ENCODE data around the gene IL1R2. TPM values are rescaled to one million over a fixed set of nuclear protein-coding genes. Genes with fewer than 3 reads are reported as not detected.
A peak's percentile ranks its signal among the peaks of the same experiment; 100 is the strongest.

IL1R2 gene
- total and polyA plus RNA-seq, 2 of the 8 experiments (the other 6 are each of a cell fraction or from before 2014, with no cell fraction given), result 0.06 TPM; not detected in 1

GRCh38 chr2:102063941-102064678, 72.3 kb downstream of the IL1R2 start:
- Histone ChIP-seq H3K36me3 (ENCODE audit: control insufficient read depth in 2 of 4, insufficient read depth in 4 of 4, low read length in 3 of 4) (no peaks in the 10 kb centered on the region), H3K4me1 (replicated peaks in 1 of 4; ENCODE audit: control insufficient read depth in 3 of 4, insufficient read depth in 4 of 4, low read length in 3 of 4) (no peaks in the 10 kb centered on the region), H4K20me1 (replicated peaks in 1 of 2; ENCODE audit: control insufficient read depth in 1 of 2, insufficient read depth in 2 of 2, low read length in 2 of 2) (no peaks in the 10 kb centered on the region), H3K27ac (ENCODE audit: low read depth, low read length) (no peak overlapping the region), H3K23me2 (ENCODE audit: low read depth, low read length) (no peaks in the 10 kb centered on the region), H3K79me1 (ENCODE audit: low read depth, low read length) (no peaks in the 10 kb centered on the region), H3K4me3 (ENCODE audit: extremely low read depth in 1 of 4, insufficient read depth in 2 of 4, low read depth in 3 of 4, low read length in 4 of 4) (no peak overlapping the region), H4K5ac (ENCODE audit: insufficient read length, low read depth, low read length) (no peak overlapping the region), H2BK15ac (ENCODE audit: low read length) (no peak overlapping the region), H4K8ac (ENCODE audit: extremely low read depth, insufficient read depth, low read length) (no peak overlapping the region), H2BK5ac (ENCODE audit: low read depth, low read length) (no peak overlapping the region), H3K14ac (ENCODE audit: insufficient read length) (no peak overlapping the region), H3K4me2 (ENCODE audit: insufficient read depth in 1 of 2, low read depth in 2 of 2, low read length in 2 of 2) (no peak overlapping the region), H2AFZ (ENCODE audit: low read length) (peak overlapping the region; percentile 67; the same call in 1 of the 2 replicates), H3K9ac (replicated peaks in 1 of 4; ENCODE audit: extremely low read depth in 1 of 4, low read depth in 3 of 4, low read length in 3 of 4) (no peak overlapping the region), H2BK120ac (replicated peaks; ENCODE audit: low read depth, low read length) (no peak overlapping the region), H3K79me2 (ENCODE audit: control insufficient read depth in 1 of 2, insufficient read depth in 2 of 2, low read length in 2 of 2) (no peaks in the 10 kb centered on the region), H2BK20ac (ENCODE audit: low read length) (no peak overlapping the region), H2AK5ac (ENCODE audit: low read depth, low read length) (no peak overlapping the region), H4K91ac (replicated peaks; ENCODE audit: insufficient read length, low read length) (no peak overlapping the region), H3K27me3 (replicated peaks in 1 of 4; ENCODE audit: control insufficient read depth in 3 of 4, extremely low read depth in 1 of 4, insufficient read depth in 3 of 4, low read length in 3 of 4) (no peaks in the 10 kb centered on the region), H3K4ac (replicated peaks; ENCODE audit: insufficient read length, low read depth, low read length) (no peak overlapping the region), H3K56ac (replicated peaks; ENCODE audit: insufficient read length, low read depth, low read length) (no peak overlapping the region), H3K9me3 (ENCODE audit: insufficient read depth in 2 of 2, low read depth in 1 of 2, low read length in 1 of 2) (no peaks in the 10 kb centered on the region), H3K18ac (ENCODE audit: extremely low read depth, low read length) (no peak overlapping the region; the same call in none of the 2 replicates), H2BK12ac (ENCODE audit: low read depth, low read length) (0 out of 2 replicates have a peak overlapping the region, but pooled peaks have one; percentile 50), H3K23ac (ENCODE audit: insufficient read length) (no peak overlapping the region)
- WGBS, 2 experiments (ENCODE audit: extremely low coverage in 1 of 2, insufficient coverage in 1 of 2, insufficient read length in 1 of 2, insufficient replicate concordance in 2 of 2, low coverage in 1 of 2, low lambda C conversion rate in 2 of 2, missing lambda C conversion rate in 1 of 2), result 92% methylated on average over 9 of the region's 9 CpGs; no CpG with 5 or more reads in 1 of the 2 experiments
- ChIA-PET POLR2A (ENCODE audit: partially characterized antibody) (no interaction called here), CTCF (ENCODE audit: partially characterized antibody) (interaction anchor here (0.7 to 1.6 kb wide), 2 partner anchors 8 to 238 kb away, joined by 3 read pairs; no protein-coding TSS in a partner anchor)
- no peak for TF ChIP-seq YY1 (IDR thresholded peaks at IDR 0.05; ENCODE audit: low read depth, low read length)
- peak; percentile 91 for TF ChIP-seq MAFK (IDR thresholded peaks at IDR 0.05; ENCODE audit: low read depth, low read length)
- peak; percentile 99 for TF ChIP-seq BACH1 (IDR thresholded peaks at IDR 0.05; ENCODE audit: low read length)
- DNase-seq (ENCODE audit: low read depth in 1 of 2, low spot score in 2 of 2), result no peak
- no peak for FAIRE-seq
